Muscle layer of colon (tissue), 2 donors: ENCODE data around the gene MAPRE2.

Experiments used
- H3K27ac ChIP-seq: one replicate; pipeline ENCODE4 v1.7.0; 2013; ENCODE audit warnings: low read depth, mild to moderate bottlenecking, low read length, moderate library complexity
- H3K27me3 ChIP-seq, 2 donors: one replicate each; pipeline ENCODE4 v1.7.0; 2013; ENCODE audit warnings: low read length in 2 of 2, mild to moderate bottlenecking in 2 of 2; ENCODE audit not compliant: insufficient read depth in 2 of 2, control insufficient read depth in 1 of 2
- H3K36me3 ChIP-seq: one replicate; pipeline ENCODE4 v1.7.0; 2013; ENCODE audit warnings: mild to moderate bottlenecking, low read length; ENCODE audit not compliant: insufficient read depth
- H3K4me1 ChIP-seq: one replicate; pipeline ENCODE4 v1.7.0; 2013; ENCODE audit warnings: mild to moderate bottlenecking, low read length; ENCODE audit not compliant: insufficient read depth
- H3K4me3 ChIP-seq, 2 donors: one replicate each; pipeline ENCODE4 v1.7.0; 2013; ENCODE audit warnings: low read length in 2 of 2, low read depth in 1 of 2, mild to moderate bottlenecking in 1 of 2, moderate library complexity in 1 of 2
- H3K9ac ChIP-seq: one replicate; pipeline ENCODE4 v1.7.0; 2013; ENCODE audit warnings: low read length
- H3K9me3 ChIP-seq: one replicate; pipeline ENCODE4 v1.7.0; 2013; ENCODE audit warnings: mild to moderate bottlenecking, low read length
- donor health status: abdominal sarcoma.
- donor health status: Adenocarcinoma of cecum.

The MAPRE2 gene

GRCh38 chr18:35038881-35039491 is 2.2 kb upstream of the MAPRE2 start:
- no peak overlapping the region for H3K4me3 ChIP-seq
- no peak overlapping the region for H3K9ac ChIP-seq
- no peaks in the 10 kb centered on the region for H3K27me3 ChIP-seq
- no peaks in the 10 kb centered on the region for H3K36me3 ChIP-seq
- no peaks in the 10 kb centered on the region for H3K9me3 ChIP-seq
- H3K4me1 ChIP-seq: peaks cover 20% of the 10 kb centered on the region
- H3K27ac ChIP-seq: no peak overlapping the region

GRCh38 chr18:35040638-35040987 is 600 bp upstream of the MAPRE2 start:
- peak overlapping the region; percentile 92 to 100 for H3K4me3 ChIP-seq
- no peaks in the 10 kb centered on the region for H3K9me3 ChIP-seq
- no peaks in the 10 kb centered on the region for H3K27me3 ChIP-seq
- H3K36me3 ChIP-seq: no peaks in the 10 kb centered on the region
- peaks cover 26% of the 10 kb centered on the region for H3K4me1 ChIP-seq
- peak overlapping the region; percentile 54 for H3K9ac ChIP-seq
- H3K27ac ChIP-seq: peak overlapping the region; percentile 94

DNA sequence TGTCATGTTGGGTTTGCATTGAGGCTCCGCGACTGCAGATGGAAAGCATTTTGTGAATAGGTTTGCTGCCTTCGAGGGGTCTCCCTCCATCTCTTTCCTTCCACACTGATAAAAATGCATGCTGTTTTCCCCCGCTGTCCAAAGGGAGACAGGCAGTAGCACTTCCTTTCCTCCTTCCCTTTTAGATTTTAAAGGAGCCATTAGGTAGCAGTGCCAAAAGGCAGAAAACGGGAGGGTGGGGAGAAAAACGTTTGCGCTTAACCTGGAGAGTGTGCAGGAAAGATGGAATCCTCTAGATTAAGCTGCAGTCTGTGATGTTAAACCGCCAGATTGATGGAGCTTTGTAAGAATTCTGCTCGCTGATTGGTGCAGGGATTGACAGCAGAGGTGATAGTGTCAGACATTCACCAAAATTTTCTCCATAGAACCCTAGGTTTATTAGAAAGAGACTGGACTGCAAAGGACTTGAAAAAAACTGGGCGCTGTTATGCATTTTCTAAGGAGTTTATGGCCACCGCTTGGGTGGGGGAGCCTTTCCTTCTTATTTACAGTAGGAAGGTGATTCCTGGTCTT is 688 bp downstream of the MAPRE2 start:
- Histone ChIP-seq H3K36me3 (no peaks in the 10 kb centered on the region), H3K27me3 (no peaks in the 10 kb centered on the region), H3K4me1 (peaks cover 29% of the 10 kb centered on the region), H3K9me3 (no peaks in the 10 kb centered on the region), H3K27ac (peak overlapping the region; percentile 94), H3K4me3 (peak overlapping the region; percentile 92 to 100), H3K9ac (peak overlapping the region; percentile 37)

- Histone ChIP-seq H3K27me3 (no peaks in the 10 kb centered on the region), H3K4me1 (peaks cover 29% of the 10 kb centered on the region), H3K9ac (peak overlapping the region; percentile 37), H3K27ac (no peak overlapping the region), H3K9me3 (no peaks in the 10 kb centered on the region), H3K36me3 (no peaks in the 10 kb centered on the region), H3K4me3 (peak overlapping the region in 1 of 2 donors; percentile 92)
Observed at GRCh38 chr18:35042389-35043071, 1.3 kb downstream of the MAPRE2 start.

GRCh38 chr18:35043207-35043606 is 2.0 kb downstream of the MAPRE2 start:
- H3K9ac ChIP-seq: no peak overlapping the region
- no peaks in the 10 kb centered on the region for H3K36me3 ChIP-seq
- H3K4me1 ChIP-seq: peaks cover 29% of the 10 kb centered on the region
- H3K27ac ChIP-seq: no peak overlapping the region
- no peaks in the 10 kb centered on the region for H3K9me3 ChIP-seq
- no peak overlapping the region for H3K4me3 ChIP-seq
- H3K27me3 ChIP-seq: no peaks in the 10 kb centered on the region

GRCh38 chr18:35045121-35045520 is 3.9 kb downstream of the MAPRE2 start:
- Histone ChIP-seq H3K4me3 (no peak overlapping the region), H3K9ac (no peak overlapping the region), H3K27me3 (no peaks in the 10 kb centered on the region), H3K9me3 (no peaks in the 10 kb centered on the region), H3K4me1 (peaks cover 36% of the 10 kb centered on the region), H3K27ac (no peak overlapping the region), H3K36me3 (no peaks in the 10 kb centered on the region)

GRCh38 chr18:35045806-35046205 is 4.6 kb downstream of the MAPRE2 start:
- Histone ChIP-seq H3K27ac (no peak overlapping the region), H3K9me3 (no peaks in the 10 kb centered on the region), H3K36me3 (no peaks in the 10 kb centered on the region), H3K4me3 (no peak overlapping the region), H3K4me1 (peaks cover 37% of the 10 kb centered on the region), H3K27me3 (no peaks in the 10 kb centered on the region), H3K9ac (no peak overlapping the region)

GRCh38 chr18:35047697-35048292 is 6.6 kb downstream of the MAPRE2 start:
- H3K27me3 ChIP-seq: no peaks in the 10 kb centered on the region
- no peak overlapping the region for H3K4me3 ChIP-seq
- no peak overlapping the region for H3K27ac ChIP-seq
- H3K4me1 ChIP-seq: peaks cover 44% of the 10 kb centered on the region
- no peaks in the 10 kb centered on the region for H3K36me3 ChIP-seq
- H3K9me3 ChIP-seq: no peaks in the 10 kb centered on the region
- no peak overlapping the region for H3K9ac ChIP-seq

DNA sequence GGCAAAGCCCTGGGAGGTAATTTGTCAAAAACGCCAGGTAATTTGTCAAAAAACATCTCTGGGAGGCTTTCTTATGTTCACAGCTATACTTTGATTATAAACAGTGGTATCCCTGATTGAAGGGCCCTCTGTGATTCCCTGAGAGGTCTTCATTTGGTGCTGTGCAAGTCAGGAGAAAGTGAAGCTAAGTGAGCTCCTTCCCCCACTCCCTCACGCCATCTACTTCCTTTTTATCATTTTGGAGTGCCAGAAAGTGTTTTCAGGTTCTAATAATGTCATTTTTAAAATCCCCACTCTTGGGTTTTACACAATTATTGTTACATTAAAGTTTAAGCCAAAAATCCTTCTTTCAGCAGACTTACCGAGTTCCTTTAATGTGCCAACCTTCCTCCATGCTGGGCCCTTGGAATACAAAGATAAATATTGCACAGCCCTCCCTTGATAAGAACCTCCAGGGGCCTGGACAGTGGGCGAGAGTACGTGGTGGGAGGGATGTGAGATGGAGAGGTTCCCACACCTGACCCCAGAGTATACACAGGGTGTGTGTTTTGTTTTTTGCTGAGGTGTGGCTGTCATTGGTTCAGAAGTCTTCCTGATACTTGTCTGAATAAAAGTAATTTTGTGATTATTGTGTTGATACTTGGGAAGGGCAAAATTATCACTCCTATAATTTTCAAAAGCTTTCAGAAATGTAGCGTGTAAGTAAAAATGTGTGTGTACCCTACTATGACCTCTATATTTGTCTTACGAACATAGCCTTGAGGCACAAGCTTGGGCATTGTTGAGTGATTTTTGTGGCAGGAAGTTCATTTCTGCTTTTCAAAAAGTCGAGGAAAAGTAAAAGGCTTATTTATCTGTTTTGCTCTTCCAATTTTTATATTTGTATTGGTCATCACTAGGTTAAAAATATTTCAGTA is 8.2 kb downstream of the MAPRE2 start:
- peaks cover 40% of the 10 kb centered on the region for H3K4me1 ChIP-seq
- no peak overlapping the region for H3K4me3 ChIP-seq
- no peak overlapping the region for H3K27ac ChIP-seq
- H3K9ac ChIP-seq: no peak overlapping the region
- no peaks in the 10 kb centered on the region for H3K9me3 ChIP-seq
- H3K27me3 ChIP-seq: no peaks in the 10 kb centered on the region
- H3K36me3 ChIP-seq: no peaks in the 10 kb centered on the region

DNA sequence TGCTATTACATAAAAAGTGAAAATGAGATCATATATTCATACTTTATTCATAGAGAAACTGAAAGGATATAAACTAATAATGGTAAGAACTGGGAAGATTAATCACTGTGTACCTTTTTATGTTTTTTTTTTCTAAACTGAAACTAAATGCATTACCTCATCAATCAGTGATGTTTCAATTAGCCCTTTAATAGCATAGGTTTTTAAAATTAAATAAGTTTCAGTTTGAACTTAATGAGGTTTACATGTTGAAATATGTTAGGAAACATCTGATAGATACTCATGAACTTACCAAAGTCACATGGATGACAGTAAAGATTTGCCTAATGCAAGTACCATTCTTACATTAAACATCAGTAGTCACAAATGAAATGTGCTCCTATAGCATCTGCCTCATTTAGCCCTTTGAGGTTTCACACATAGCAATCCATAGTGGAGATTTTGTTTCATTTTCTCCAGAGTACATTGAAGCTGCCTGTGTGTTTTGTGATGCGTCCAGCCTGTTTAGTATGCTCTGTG is 8.9 kb downstream of the MAPRE2 start:
- no peaks in the 10 kb centered on the region for H3K9me3 ChIP-seq
- no peaks in the 10 kb centered on the region for H3K36me3 ChIP-seq
- H3K27ac ChIP-seq: peak overlapping the region; percentile 42
- H3K4me1 ChIP-seq: peaks cover 35% of the 10 kb centered on the region
- no peaks in the 10 kb centered on the region for H3K27me3 ChIP-seq
- H3K9ac ChIP-seq: peak overlapping the region; percentile 44
- peak overlapping the region in 1 of 2 donors; percentile 33 for H3K4me3 ChIP-seq
